ENCODE data around the gene DYNC1I1. TPM values are rescaled to one million over a fixed set of nuclear protein-coding genes. Genes with fewer than 3 reads are reported as not detected.

Gene DYNC1I1
- total RNA-seq, 1 experiment from 2014 or later, result 8.3 TPM

- CTCF ChIA-PET, result interaction anchor here (1.7 kb wide), 1 partner anchor 17 kb away, joined by 5 read pairs; no protein-coding TSS in a partner anchor
Measured at GRCh38 chr7:95777269-95777668, 4.9 kb downstream of the DYNC1I1 start.

GRCh38 chr7:95780665-95781064 lies 8.3 kb downstream of the DYNC1I1 start:
- POLR2A ChIA-PET, result no interaction called here
- intact Hi-C loops (cut with micrococcal nuclease; ENCODE audit: unreplicated experiment), result no loop called here
- H3K4me1 ChIP-seq, result no peaks in the 10 kb centered on the region
- H3K9me3 Mint-ChIP-seq (ENCODE audit: unreplicated experiment), result no peaks in the 10 kb centered on the region
- no peak for TF ChIP-seq CTCF (IDR thresholded peaks at IDR 0.05; ENCODE audit: insufficient read depth in 1 of 2, low read depth in 1 of 2, low read length in 1 of 2, severe bottlenecking in 1 of 2, unreplicated experiment in 1 of 2)
- no peaks in the 10 kb centered on the region for H3K36me3 ChIP-seq (ENCODE audit: control insufficient read depth, insufficient read depth, low read length)
- CTCF ChIA-PET, result no interaction called here
- H3K4me1 Mint-ChIP-seq (ENCODE audit: low read depth, unreplicated experiment), result no peaks in the 10 kb centered on the region
- no peak overlapping the region for H3K27ac Mint-ChIP-seq (ENCODE audit: unreplicated experiment)
- H3K4me3 ChIP-seq (ENCODE audit: low read depth, low read length), result no peak overlapping the region
- peaks cover 11% of the 10 kb centered on the region for H3K27me3 Mint-ChIP-seq (ENCODE audit: insufficient read depth, unreplicated experiment)
- DNase-seq, result no peak
- H3K36me3 Mint-ChIP-seq (ENCODE audit: insufficient read depth, unreplicated experiment), result no peaks in the 10 kb centered on the region
- no TSS peak for BruUV-seq (replicated peaks)
- H3K4me3 Mint-ChIP-seq (ENCODE audit: unreplicated experiment), result no peak overlapping the region
- H3K9me3 ChIP-seq, result no peaks in the 10 kb centered on the region
- H3K27me3 ChIP-seq (replicated peaks; ENCODE audit: control insufficient read depth, insufficient read depth, low read length), result no peaks in the 10 kb centered on the region

More at GRCh38 chr7:95777269-95777668, 4.9 kb downstream of the DYNC1I1 start:
- no TSS peak for BruUV-seq (replicated peaks)
- TF ChIP-seq CTCF (IDR thresholded peaks at IDR 0.05; ENCODE audit: insufficient read depth in 1 of 2, low read depth in 1 of 2, low read length in 1 of 2, severe bottlenecking in 1 of 2, unreplicated experiment in 1 of 2), result no peak
- H3K9me3 ChIP-seq, result no peaks in the 10 kb centered on the region
- 0 out of 2 replicates have a peak, but pooled peaks cover 2% of the 10 kb centered on the region for H3K27me3 ChIP-seq (replicated peaks; ENCODE audit: control insufficient read depth, insufficient read depth, low read length)
- H3K4me3 ChIP-seq (ENCODE audit: low read depth, low read length), result no peak overlapping the region
- Mint-ChIP-seq H3K27ac (ENCODE audit: unreplicated experiment) (no peak overlapping the region), H3K36me3 (ENCODE audit: insufficient read depth, unreplicated experiment) (no peaks in the 10 kb centered on the region), H3K4me3 (ENCODE audit: unreplicated experiment) (no peak overlapping the region), H3K4me1 (ENCODE audit: low read depth, unreplicated experiment) (no peaks in the 10 kb centered on the region), H3K27me3 (ENCODE audit: insufficient read depth, unreplicated experiment) (peaks cover 18% of the 10 kb centered on the region), H3K9me3 (ENCODE audit: unreplicated experiment) (no peaks in the 10 kb centered on the region)
- POLR2A ChIA-PET, result no interaction called here
- no peak for DNase-seq
- peaks cover 5% of the 10 kb centered on the region; the same call in 1 of the 2 replicates for H3K4me1 ChIP-seq
- no peaks in the 10 kb centered on the region for H3K36me3 ChIP-seq (ENCODE audit: control insufficient read depth, insufficient read depth, low read length)
- intact Hi-C loops (cut with micrococcal nuclease; ENCODE audit: unreplicated experiment), result no loop called here

GRCh38 chr7:95781961-95782586 lies 9.7 kb downstream of the DYNC1I1 start:
- no peaks in the 10 kb centered on the region for H3K4me1 Mint-ChIP-seq (ENCODE audit: low read depth, unreplicated experiment)
- Histone ChIP-seq H3K36me3 (ENCODE audit: control insufficient read depth, insufficient read depth, low read length) (no peaks in the 10 kb centered on the region), H3K4me3 (ENCODE audit: low read depth, low read length) (no peak overlapping the region), H3K9me3 (no peaks in the 10 kb centered on the region), H3K27me3 (replicated peaks; ENCODE audit: control insufficient read depth, insufficient read depth, low read length) (no peaks in the 10 kb centered on the region), H3K4me1 (no peaks in the 10 kb centered on the region)
- ChIA-PET POLR2A (no interaction called here), CTCF (no interaction called here)
- intact Hi-C loops (cut with micrococcal nuclease; ENCODE audit: unreplicated experiment), result no loop called here
- peaks cover 17% of the 10 kb centered on the region for H3K27me3 Mint-ChIP-seq (ENCODE audit: insufficient read depth, unreplicated experiment)
- no peaks in the 10 kb centered on the region for H3K36me3 Mint-ChIP-seq (ENCODE audit: insufficient read depth, unreplicated experiment)
- no peaks in the 10 kb centered on the region for H3K9me3 Mint-ChIP-seq (ENCODE audit: unreplicated experiment)
- TF ChIP-seq CTCF (IDR thresholded peaks at IDR 0.05; ENCODE audit: insufficient read depth in 1 of 2, low read depth in 1 of 2, low read length in 1 of 2, severe bottlenecking in 1 of 2, unreplicated experiment in 1 of 2), result no peak
- H3K27ac Mint-ChIP-seq (ENCODE audit: unreplicated experiment), result no peak overlapping the region
- DNase-seq, result no peak
- H3K4me3 Mint-ChIP-seq (ENCODE audit: unreplicated experiment), result no peak overlapping the region
- BruUV-seq (replicated peaks), result no TSS peak

All from Caco-2 (cell line).